ENCODE measurements around the gene MAD2L1.

GRCh38 chr4:120080533-120080932 lies 13.9 kb upstream of the MAD2L1 start:
- TF ChIP-seq POLR2A (IDR thresholded peaks at IDR 0.05) (no peak), CTCF (IDR thresholded peaks at IDR 0.05 in 8 of 11, conservative IDR thresholded peaks at IDR 0.05 in 3 of 11) (no peak), POLR2AphosphoS5 (IDR thresholded peaks at IDR 0.05) (no peak)

Data from spleen (tissue), 7 donors.